HL-60 (cell line): ENCODE results near the gene KCND1.
"Not testable (repeated sequence)": the region's sequence is repeated elsewhere in the genome, so short reads cannot be mapped to it uniquely, and the experiment has no call there.

Source experiments
- DNase-seq, 2 experiments: peaks; one replicate each; pipeline ENCODE4 v3.0.0-alpha.2; 2010 to 2020; ENCODE audit warnings: low read depth in 1 of 2, low spot score in 1 of 2
- H3K27ac ChIP-seq: fragments of 250-450 bp; sonication (Bioruptor Pico); replicated peaks from 2 replicates; pipeline ENCODE4 v1.5.1; 2020; ENCODE audit warnings: mild to moderate bottlenecking, moderate library complexity
- H3K27me3 ChIP-seq: fragments of 250-450 bp; sonication (Bioruptor Pico); 2 replicates; pipeline ENCODE4 v1.5.1; 2021; ENCODE audit warnings: mild to moderate bottlenecking, moderate library complexity; ENCODE audit not compliant: insufficient read depth, poor library complexity, severe bottlenecking
- H3K4me3 ChIP-seq: replicated peaks from 2 replicates; pipeline ENCODE4 v1.5.1; 2011; ENCODE audit warnings: mild to moderate bottlenecking, control low read depth, low read length; ENCODE audit not compliant: insufficient read depth
- CTCF ChIP-seq: IDR thresholded peaks from one replicate; pipeline ENCODE4 v1.5.1; 2011; ENCODE audit warnings: low read length, control low read depth, inconsistent platforms; ENCODE audit not compliant: insufficient read depth
- GABPA ChIP-seq: IDR thresholded peaks from 2 replicates; pipeline ENCODE4 v1.6.1; 2012; ENCODE audit warnings: low read depth
- POLR2AphosphoS5 ChIP-seq: IDR thresholded peaks from 2 replicates; pipeline ENCODE4 v1.6.1; 2012; ENCODE audit warnings: low read depth
- REST ChIP-seq: IDR thresholded peaks from 2 replicates; pipeline ENCODE4 v1.6.1; 2012; ENCODE audit warnings: low read depth; ENCODE audit not compliant: insufficient replicate concordance
- SPI1 ChIP-seq: IDR thresholded peaks from 2 replicates; pipeline ENCODE4 v1.6.1; 2012; ENCODE audit warnings: low read depth, mild to moderate bottlenecking, borderline replicate concordance

KCND1 gene

GRCh38 chrX:48983081-48983480, 11.4 kb upstream of the KCND1 start:
- no peaks in the 10 kb centered on the region for H3K27me3 ChIP-seq
- no peak for DNase-seq
- TF ChIP-seq CTCF (no peak), GABPA (no peak), REST (no peak), POLR2AphosphoS5 (no peak), SPI1 (no peak)
- no peak overlapping the region for H3K27ac ChIP-seq
- H3K4me3 ChIP-seq: no peak overlapping the region

- TF ChIP-seq GABPA: no peak
- TF ChIP-seq POLR2AphosphoS5: no peak
- DNase-seq: no peak
- no peaks in the 10 kb centered on the region for H3K27me3 ChIP-seq
- no peak overlapping the region for H3K4me3 ChIP-seq
- no peak overlapping the region for H3K27ac ChIP-seq
These were observed 9.5 kb upstream of the KCND1 start for GRCh38 chrX:48981178-48981577.

- not testable (repeated sequence) for H3K4me3 ChIP-seq, H3K27me3 ChIP-seq, DNase-seq, H3K27ac ChIP-seq
These were observed 8.7 kb upstream of the KCND1 start for GRCh38 chrX:48980341-48980740.

- Histone ChIP-seq H3K4me3 (no peak overlapping the region), H3K27ac (no peak overlapping the region), H3K27me3 (no peaks in the 10 kb centered on the region)
- no peak for DNase-seq
- no peak for TF ChIP-seq SPI1
- TF ChIP-seq REST: no peak
- no peak for TF ChIP-seq POLR2AphosphoS5
- no peak for TF ChIP-seq GABPA
- TF ChIP-seq CTCF: no peak
These were observed 6.6 kb upstream of the KCND1 start for GRCh38 chrX:48978226-48978625.

GRCh38 chrX:48976086-48976485, 4.4 kb upstream of the KCND1 start:
- no peak for TF ChIP-seq POLR2AphosphoS5
- TF ChIP-seq SPI1: peak; percentile 77
- no peak for TF ChIP-seq GABPA
- peak in 1 of 2 experiments; percentile 38 for DNase-seq
- Histone ChIP-seq H3K27ac (no peak overlapping the region), H3K4me3 (no peak overlapping the region), H3K27me3 (no peaks in the 10 kb centered on the region)
